Measurements from ENCODE around the gene CDKN1B.

GRCh38 chr12:12696562-12697383, 20.4 kb upstream of the CDKN1B start:
- no peak for TF ChIP-seq EZH2 (IDR thresholded peaks at IDR 0.05; ENCODE audit: insufficient read depth, poor library complexity, severe bottlenecking)
- TF ChIP-seq EZH2phosphoT487 (IDR thresholded peaks at IDR 0.05; ENCODE audit: insufficient read depth, low read depth), result no peak

Data from GM23248 (cell line).